NK-92 (cell line): ENCODE data around the gene MAP2K1.
"Not testable (repeated sequence)": the region's sequence is repeated elsewhere in the genome, so short reads cannot be mapped to it uniquely, and the experiment has no call there.

Source experiments
- DNase-seq: peaks from one replicate; lab custom pipeline; 2025; ENCODE audit not compliant: unreplicated experiment; lab: John Stamatoyannopoulos, UW

The MAP2K1 gene

GRCh38 chr15:66503041-66503648, 116.4 kb downstream of the MAP2K1 start:
- not testable (repeated sequence) for DNase-seq

- DNase-seq = no peak
Observed at GRCh38 chr15:66503780-66504562, 117.3 kb downstream of the MAP2K1 start.

- DNase-seq = no peak
Observed at GRCh38 chr15:66504563-66505429, 118.1 kb downstream of the MAP2K1 start, which contains the start of the genes RPL4 and ZWILCH. Gene RPL4, minus strand, starts transcription at chr15:66504855. Its CDS starts 65 bp downstream, at chr15:66504790. Gene ZWILCH, plus strand, starts transcription at chr15:66505326. Its CDS starts 13 bp downstream, at chr15:66505339.

- DNase-seq = no peak
Observed at GRCh38 chr15:66505430-66505811, 118.7 kb downstream of the MAP2K1 start.

GRCh38 chr15:66505818-66506217, 119.1 kb downstream of the MAP2K1 start:
- no peak for DNase-seq

- no peak for DNase-seq
Observed at GRCh38 chr15:66508293-66508883, 121.7 kb downstream of the MAP2K1 start.

- DNase-seq = no peak
Observed at GRCh38 chr15:66514586-66514985, 127.9 kb downstream of the MAP2K1 start.

- no peak for DNase-seq
Observed at GRCh38 chr15:66515901-66516322, 129.2 kb downstream of the MAP2K1 start.

- DNase-seq = no peak
Observed at GRCh38 chr15:66523926-66524325, 137.2 kb downstream of the MAP2K1 start.

- DNase-seq = no peak
Observed at GRCh38 chr15:66524838-66525237, 138.1 kb downstream of the MAP2K1 start.

- DNase-seq = no peak
Observed at GRCh38 chr15:66535056-66535455, 148.3 kb downstream of the MAP2K1 start.
